Tibial artery (tissue), 4 donors: ENCODE data around the gene KCNA2.

Experiments used
- DNase-seq, 2 donors: peaks; one replicate each; pipeline ENCODE4 v3.0.0-alpha.2; 2019
- H3K27ac ChIP-seq, 2 donors: fragments of 200-600 bp; sonication (generic) in 1 of 2; 1 replicate in 1 of 2; 2 replicates in 1 of 2; pipeline ENCODE4 v1.5.1; 2018 to 2019; ENCODE audit warnings: mild to moderate bottlenecking in 1 of 2
- H3K27me3 ChIP-seq, 2 donors: fragments of 200-600 bp; sonication (generic) in 1 of 2; one replicate each; pipeline versions ENCODE4 v1.5.1 to v1.6.0; 2016 to 2019
- H3K36me3 ChIP-seq, 3 donors: fragments of 200-600 bp; sonication (generic) in 2 of 3; one replicate each; pipeline ENCODE4 v1.5.1; 2016 to 2019; ENCODE audit warnings: mild to moderate bottlenecking in 2 of 3
- H3K4me1 ChIP-seq, 4 donors: fragments of 200-600 bp; sonication (generic) in 2 of 4; 1 replicate in 3 of 4; 2 replicates in 1 of 4; pipeline ENCODE4 v1.5.1; 2016 to 2019
- H3K4me3 ChIP-seq, 2 donors: fragments of 200-600 bp; sonication (generic) in 1 of 2; 1 replicate in 1 of 2; 2 replicates in 1 of 2; pipeline ENCODE4 v1.5.1; 2018 to 2019; ENCODE audit warnings: mild to moderate bottlenecking in 2 of 2
- H3K9me3 ChIP-seq, 3 donors: fragments of 200-600 bp; sonication (generic) in 1 of 3; one replicate each; pipeline ENCODE4 v1.5.1; 2016 to 2019
- CTCF ChIP-seq, 2 experiments: fragments of 200-600 bp in 1 of 2; fragments of 450-650 bp in 1 of 2; IDR thresholded peaks; one replicate each; pipeline ENCODE4 v1.5.1; 2017 to 2019; ENCODE audit warnings: antibody characterized with exemption in 2 of 2, mild to moderate bottlenecking in 1 of 2, moderate library complexity in 1 of 2
- intact Hi-C: fragments of 100-400 bp; cut with DNase I; formaldehyde crosslinking; loops from one replicate; pipeline ENCODE4 v1.15.0; 2023; ENCODE audit warnings: low total_unique reads

KCNA2 gene

GRCh38 chr1:110645211-110645610, 39.1 kb upstream of the KCNA2 start:
- no peak for DNase-seq
- Histone ChIP-seq H3K27ac (no peak overlapping the region), H3K27me3 (peaks cover 0 to 8% of the 10 kb centered on the region in 2 donors), H3K9me3 (no peaks in the 10 kb centered on the region), H3K4me3 (no peak overlapping the region), H3K36me3 (no peaks in the 10 kb centered on the region), H3K4me1 (peaks cover 0 to 8% (median 2%) of the 10 kb centered on the region in 4 donors)
- no peak for TF ChIP-seq CTCF (IDR thresholded peaks at IDR 0.05)
- intact Hi-C loops: no loop called here

- no peaks in the 10 kb centered on the region for H3K9me3 ChIP-seq
- H3K36me3 ChIP-seq: no peaks in the 10 kb centered on the region
- intact Hi-C loops: no loop called here
- H3K27ac ChIP-seq: no peak overlapping the region
- no peak for TF ChIP-seq CTCF (IDR thresholded peaks at IDR 0.05)
- no peak overlapping the region for H3K4me3 ChIP-seq
- peaks cover 0 to 12% (median 2%) of the 10 kb centered on the region in 4 donors for H3K4me1 ChIP-seq
- H3K27me3 ChIP-seq: peaks cover 0 to 3% of the 10 kb centered on the region in 2 donors
- DNase-seq: no peak
Observed at GRCh38 chr1:110643879-110644472, 37.8 kb upstream of the KCNA2 start.

GRCh38 chr1:110639724-110640386, 33.7 kb upstream of the KCNA2 start:
- Histone ChIP-seq H3K4me1 (peaks cover 0 to 8% (median 4%) of the 10 kb centered on the region in 4 donors), H3K27ac (no peak overlapping the region), H3K27me3 (no peaks in the 10 kb centered on the region), H3K36me3 (no peaks in the 10 kb centered on the region), H3K4me3 (no peak overlapping the region), H3K9me3 (no peaks in the 10 kb centered on the region)
- DNase-seq: no peak
- TF ChIP-seq CTCF (IDR thresholded peaks at IDR 0.05): no peak
- intact Hi-C loops: no loop called here

- Histone ChIP-seq H3K4me1 (peaks cover 0 to 21% (median 15%) of the 10 kb centered on the region in 4 donors), H3K27me3 (no peaks in the 10 kb centered on the region), H3K9me3 (no peaks in the 10 kb centered on the region), H3K27ac (no peak overlapping the region), H3K36me3 (no peaks in the 10 kb centered on the region), H3K4me3 (no peak overlapping the region)
- no peak for TF ChIP-seq CTCF (IDR thresholded peaks at IDR 0.05)
- intact Hi-C loops: no loop called here
- no peak for DNase-seq
Observed at GRCh38 chr1:110638556-110638955, 32.4 kb upstream of the KCNA2 start.

- Histone ChIP-seq H3K27ac (no peak overlapping the region), H3K27me3 (no peaks in the 10 kb centered on the region), H3K4me1 (peaks cover 0 to 22% (median 15%) of the 10 kb centered on the region in 4 donors), H3K9me3 (no peaks in the 10 kb centered on the region), H3K4me3 (no peak overlapping the region), H3K36me3 (no peaks in the 10 kb centered on the region)
- intact Hi-C loops: no loop called here
- DNase-seq: no peak
- TF ChIP-seq CTCF (IDR thresholded peaks at IDR 0.05): no peak
Observed at GRCh38 chr1:110638058-110638457, 31.9 kb upstream of the KCNA2 start.
